ENCODE results near the gene UNC5CL.

Gene UNC5CL

GRCh38 chr6:40992746-40993145 is 46.3 kb downstream of the UNC5CL start:
- TF ChIP-seq CTCF (IDR thresholded peaks at IDR 0.05; ENCODE audit: insufficient read depth, missing control alignments), result no peak
- no peak for DNase-seq (ENCODE audit: insufficient read length, low spot score)
- no peak for FAIRE-seq

- TF ChIP-seq CTCF (IDR thresholded peaks at IDR 0.05; ENCODE audit: insufficient read depth, missing control alignments), result no peak
- DNase-seq (ENCODE audit: insufficient read length, low spot score), result no peak
- FAIRE-seq, result no peak
Measured at GRCh38 chr6:40990301-40990700, 48.7 kb downstream of the UNC5CL start.

GRCh38 chr6:40989204-40990169 is 49.5 kb downstream of the UNC5CL start:
- TF ChIP-seq CTCF (IDR thresholded peaks at IDR 0.05; ENCODE audit: insufficient read depth, missing control alignments), result no peak
- no peak for DNase-seq (ENCODE audit: insufficient read length, low spot score)
- FAIRE-seq, result no peak

- TF ChIP-seq CTCF (IDR thresholded peaks at IDR 0.05; ENCODE audit: insufficient read depth, missing control alignments), result no peak
- no peak for FAIRE-seq
Measured at GRCh38 chr6:40988634-40989033, 50.4 kb downstream of the UNC5CL start.

GRCh38 chr6:40986921-40987819 is 51.9 kb downstream of the UNC5CL start:
- no peak for TF ChIP-seq CTCF (IDR thresholded peaks at IDR 0.05; ENCODE audit: insufficient read depth, missing control alignments)
- FAIRE-seq (no peak), DNase-seq (ENCODE audit: insufficient read length, low spot score) (no peak)

More at GRCh38 chr6:40988634-40989033, 50.4 kb downstream of the UNC5CL start:
- no peak for DNase-seq (ENCODE audit: insufficient read length, low spot score)

- FAIRE-seq, result no peak
- no peak for DNase-seq (ENCODE audit: insufficient read length, low spot score)
- TF ChIP-seq CTCF (IDR thresholded peaks at IDR 0.05; ENCODE audit: insufficient read depth, missing control alignments), result no peak
Measured at GRCh38 chr6:40986364-40986763, 52.7 kb downstream of the UNC5CL start.
